GM03348 (cell line): ENCODE data around the gene MEGF6.

Experiments
- DNase-seq: peaks from one replicate; pipeline ENCODE4 v3.0.0; 2012; ENCODE audit warnings: low spot score

MEGF6 gene

DNA sequence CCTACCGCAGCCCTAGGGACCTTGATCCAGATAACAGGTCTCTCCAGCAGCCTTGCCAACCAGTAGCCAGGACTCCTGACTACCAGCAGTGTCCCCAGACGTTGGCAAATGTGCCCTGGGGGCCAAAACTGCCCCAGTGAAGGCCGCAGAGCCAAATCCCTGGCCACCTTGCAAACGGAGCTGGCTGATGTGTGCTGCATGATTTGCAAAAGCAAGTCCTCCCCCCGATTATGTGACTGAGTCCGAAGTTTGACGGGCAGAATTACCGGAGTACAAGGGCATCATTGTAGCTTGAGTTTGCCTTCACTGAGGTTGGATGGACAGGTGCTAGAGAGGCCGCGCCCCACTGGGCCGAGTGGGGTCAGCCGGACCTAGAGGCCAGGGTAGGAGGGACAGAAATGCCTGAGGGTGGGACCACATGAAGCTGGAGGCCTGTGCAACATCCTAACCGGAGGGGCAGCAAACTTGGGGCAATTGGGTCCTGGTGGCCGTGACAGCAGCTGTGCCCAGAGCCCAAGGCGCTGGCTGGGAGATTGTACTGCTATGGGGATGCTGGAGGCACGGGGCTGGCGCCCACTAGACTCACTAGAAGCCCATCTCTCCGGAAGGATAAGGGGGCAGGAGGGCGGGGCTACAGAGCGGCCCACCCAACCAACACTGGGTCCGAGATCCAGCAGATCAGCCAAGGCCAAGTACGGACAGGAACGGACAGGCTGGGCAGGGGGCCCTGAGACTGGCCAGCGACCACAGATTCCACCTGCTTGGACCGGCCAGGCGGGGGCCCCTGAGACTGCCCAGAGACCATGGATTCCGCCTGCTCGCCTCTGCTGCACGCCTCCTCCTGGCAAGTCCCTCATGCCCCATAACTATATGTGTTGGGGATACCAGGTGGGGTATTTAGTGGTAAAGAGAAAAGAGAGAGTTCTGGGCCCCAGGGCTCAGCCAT, 154.1 kb downstream of the MEGF6 start:
- DNase-seq: no peak

DNA sequence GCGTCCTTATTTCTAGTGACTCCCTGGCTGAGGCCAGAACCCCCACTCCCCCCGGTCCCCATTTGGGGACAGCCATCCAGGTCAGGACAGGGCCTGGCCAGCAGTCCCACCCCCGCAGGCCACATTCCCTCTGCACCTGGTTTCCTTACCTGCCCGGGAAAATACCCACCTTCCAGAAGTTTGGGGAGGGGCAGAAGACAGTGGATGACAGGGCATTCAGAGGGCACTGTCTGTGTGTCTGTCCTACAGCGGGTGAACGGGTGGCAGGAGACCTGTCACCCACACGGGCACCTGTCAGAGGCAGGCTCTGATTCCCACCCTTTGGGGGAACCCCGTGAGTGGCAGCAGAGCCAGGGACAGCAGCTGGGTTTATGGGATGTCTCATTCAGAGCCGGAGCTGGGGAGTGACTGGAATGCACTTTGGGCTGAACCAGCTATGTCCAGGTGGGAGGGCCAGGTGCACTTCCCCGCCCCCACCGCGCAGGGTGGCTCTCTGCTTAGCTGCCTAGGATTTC, 154.8 kb downstream of the MEGF6 start:
- no peak for DNase-seq

DNA sequence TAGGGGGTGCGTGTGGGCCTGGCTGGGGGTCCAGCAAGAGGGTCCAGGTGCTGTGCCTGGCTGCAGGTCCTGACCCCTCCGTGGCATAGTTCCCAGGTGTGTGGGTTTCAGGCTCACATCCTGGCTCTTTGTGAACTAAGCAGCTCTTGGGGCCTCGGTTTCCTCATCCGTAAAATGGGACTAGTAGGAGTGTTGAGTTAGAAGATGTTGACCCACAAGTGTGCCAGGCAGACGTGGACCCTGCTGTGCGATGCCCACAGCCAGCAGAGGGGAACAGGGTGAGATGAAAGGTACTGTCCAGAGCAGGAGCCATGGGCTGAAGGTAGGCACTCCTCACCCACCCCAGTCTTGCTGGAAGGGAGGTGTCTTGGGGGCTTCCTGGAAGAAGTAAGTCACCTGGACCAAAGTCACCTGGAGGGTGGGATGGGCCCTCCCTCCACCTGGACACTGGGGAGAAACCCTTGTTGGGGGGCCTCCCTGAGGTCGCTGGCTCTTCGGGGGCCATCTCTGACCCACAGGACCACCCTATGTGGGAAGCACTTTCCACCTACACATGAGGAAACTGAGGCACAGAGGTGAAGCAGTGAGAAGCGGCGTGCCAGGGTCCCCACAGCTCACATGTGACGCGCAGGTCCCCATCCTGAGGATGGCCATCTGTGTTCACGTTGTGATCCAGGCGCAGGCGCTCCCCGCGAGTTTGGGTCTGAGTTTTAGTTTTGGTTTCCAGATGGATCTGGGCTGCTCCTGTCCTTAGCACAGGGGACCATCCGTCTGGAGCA, 155.4 kb downstream of the MEGF6 start:
- DNase-seq: no peak

DNA sequence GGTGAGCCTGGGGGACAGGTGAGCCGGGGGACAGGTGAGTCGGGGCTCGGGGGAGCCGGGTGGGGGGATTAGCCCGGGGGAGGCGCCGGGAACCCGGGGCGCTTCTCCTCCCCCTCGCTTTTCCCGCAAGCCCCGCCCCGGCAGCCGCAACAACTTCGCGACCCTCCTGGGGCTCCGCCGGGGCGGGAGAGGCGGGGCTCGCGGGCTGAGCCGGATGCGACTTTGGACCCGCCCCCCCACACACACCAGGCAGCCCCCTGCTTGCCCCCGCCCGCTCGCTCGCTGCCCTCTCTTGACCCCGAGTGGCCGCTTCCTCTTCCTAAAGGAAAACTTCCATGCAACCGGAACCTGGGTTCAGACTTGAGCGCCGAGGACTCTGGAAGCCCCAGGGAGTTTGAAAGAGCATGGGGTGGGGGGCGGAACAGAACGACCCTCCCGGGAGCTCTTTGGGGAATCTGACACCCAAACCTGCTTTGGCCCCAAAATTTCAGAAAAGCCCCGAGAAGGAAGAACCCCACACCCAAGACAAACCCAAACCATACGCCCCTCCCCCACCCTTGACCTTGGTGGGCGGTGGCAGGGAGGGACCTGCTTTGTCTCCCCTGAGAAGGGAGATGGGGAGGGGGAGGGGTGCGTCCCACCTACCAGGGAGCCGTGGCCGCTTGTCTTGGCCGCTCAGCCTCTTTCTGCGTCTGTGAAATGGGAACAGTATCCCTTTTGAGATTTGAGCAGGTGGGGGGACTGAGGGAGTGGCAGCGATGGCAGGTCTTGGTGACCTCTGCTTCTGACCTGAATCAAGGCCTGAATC, 156.3 kb downstream of the MEGF6 start:
- no peak for DNase-seq

DNA sequence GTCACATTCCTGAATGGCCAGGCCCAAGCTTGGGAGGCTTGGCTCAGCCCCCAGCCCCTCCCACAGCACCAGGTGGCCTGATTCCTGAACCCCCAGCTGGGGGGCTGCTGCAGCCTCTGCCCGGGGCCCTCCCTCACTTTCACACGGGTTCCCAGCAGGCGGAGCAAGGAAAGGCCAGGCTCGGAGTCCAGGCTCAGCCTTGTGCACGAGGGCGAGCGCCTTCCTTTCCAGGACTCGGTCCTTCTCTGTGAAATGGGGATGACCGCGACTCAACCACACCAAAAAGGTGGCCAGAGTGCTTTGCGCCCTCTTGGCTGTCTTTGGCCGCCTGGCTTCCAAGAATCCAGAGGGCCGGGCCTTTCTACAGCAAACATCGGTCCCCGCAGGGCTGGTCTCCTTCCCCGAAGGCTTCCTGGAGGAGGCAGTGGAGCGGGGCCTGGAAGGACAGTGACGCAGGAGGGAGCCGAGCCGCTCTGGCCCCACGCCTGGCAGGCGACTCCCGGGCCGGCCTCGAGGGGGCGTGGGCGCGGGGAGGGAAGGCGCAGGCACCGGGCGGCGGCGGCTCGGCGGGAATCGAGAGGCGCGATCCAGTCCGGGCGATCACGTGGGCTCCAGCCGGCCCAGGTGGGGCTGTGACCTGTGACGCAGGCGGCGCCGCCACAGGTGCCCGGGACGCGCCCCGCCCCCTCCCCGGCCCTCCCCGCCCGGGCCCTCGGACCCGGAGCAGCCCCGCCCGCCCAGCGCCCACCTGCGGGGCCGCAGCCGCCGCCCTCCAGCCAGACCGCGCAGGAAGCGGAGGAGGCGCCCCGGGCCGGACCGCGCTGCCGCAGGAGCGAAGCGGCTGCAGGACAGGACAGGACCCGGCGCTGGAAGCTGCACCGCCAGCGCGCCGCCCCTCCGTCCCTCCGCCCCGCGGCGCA, 157.2 kb downstream of the MEGF6 start, which contains the start of gene ARHGEF16:
Gene ARHGEF16, plus strand, starts transcription at position 775 of the 920 bp plus-strand sequence. CDS start 8,420 bp downstream, outside the sequence.
- DNase-seq: peak; percentile 78

DNA sequence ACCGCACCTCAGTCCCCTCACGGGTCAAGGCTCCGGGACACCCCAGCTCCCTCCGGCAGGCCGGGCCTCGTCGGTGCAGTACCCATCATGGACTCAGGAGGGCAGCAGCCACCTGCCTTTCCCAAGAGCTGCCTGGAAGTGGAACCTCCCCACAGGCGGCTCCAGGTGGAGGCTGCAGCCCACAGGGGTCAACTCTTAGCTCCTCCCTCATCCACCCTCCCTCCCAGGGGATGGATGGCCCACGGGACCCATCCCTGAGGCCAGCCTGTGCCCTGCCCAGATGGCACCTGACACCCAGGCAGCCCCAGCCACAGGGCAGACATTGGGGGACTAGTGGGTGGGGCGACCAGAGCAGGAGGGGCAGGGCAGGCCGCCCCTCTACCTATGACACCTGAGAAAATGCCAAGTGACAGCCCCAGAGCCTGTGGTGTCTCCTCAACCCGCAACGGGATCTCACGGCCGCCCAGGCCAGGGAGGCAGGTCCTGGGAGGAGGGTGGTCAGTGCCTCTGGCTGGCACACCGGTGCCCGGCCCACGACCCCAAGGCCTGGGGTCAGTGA, 158.0 kb downstream of the MEGF6 start:
- DNase-seq: peak; percentile 94

DNA sequence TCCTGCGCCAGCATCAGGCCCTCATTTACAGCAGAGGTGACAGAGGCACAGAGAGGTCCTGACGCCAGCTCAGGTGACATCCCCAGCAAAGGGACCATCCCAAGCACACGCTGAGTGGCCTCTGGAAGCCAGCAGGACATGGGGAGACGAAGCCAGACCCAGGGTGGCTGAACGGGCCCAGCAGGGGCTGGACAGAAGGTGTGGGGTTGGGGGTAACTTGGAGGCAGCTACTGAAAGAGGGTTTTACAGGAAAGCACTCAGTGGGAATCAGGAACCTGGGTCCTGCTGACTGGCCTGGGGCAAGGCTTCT, 158.5 kb downstream of the MEGF6 start:
- no peak for DNase-seq

DNA sequence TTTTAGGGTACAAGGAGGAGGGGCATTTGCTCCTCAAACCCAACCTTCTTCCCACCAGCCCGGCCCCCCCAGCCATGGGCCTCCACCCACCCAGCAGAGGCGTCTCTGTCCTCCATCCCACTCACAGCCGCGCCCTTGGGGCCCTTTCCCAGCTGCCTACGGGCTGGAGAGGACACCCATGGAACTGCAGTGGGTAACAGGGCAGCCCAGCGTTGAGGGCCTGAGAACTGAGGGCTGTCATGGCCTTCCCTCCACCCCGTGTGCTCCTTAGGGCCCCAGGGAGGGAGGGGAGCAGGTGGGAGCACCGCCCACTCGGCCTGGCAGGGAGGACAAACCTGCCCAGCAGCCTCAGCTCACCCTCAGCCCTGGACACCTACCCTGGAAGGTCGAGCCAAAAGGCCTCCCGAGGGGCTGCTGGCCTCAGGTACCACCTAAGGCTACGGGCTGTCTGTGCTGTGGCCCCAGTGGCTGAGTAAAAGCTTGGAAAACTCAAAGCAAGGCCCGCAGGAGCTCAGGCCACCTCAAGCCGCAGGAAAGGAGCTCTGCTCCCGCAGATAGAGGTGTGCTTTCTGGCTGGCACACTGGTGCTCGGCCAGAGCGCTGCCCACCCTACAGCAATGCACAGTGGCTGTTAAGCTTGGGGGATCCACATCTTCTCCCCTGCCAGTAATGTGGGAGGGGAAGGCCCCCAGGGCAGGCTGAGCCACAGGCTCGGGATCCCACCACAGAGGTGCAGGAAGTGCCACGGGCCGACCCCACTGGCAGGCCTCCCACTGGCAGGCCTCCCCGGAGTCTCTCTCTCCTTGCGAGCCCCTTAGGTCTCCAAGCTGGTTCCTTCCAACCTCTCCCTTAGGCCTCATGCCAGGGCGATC, 159.1 kb downstream of the MEGF6 start:
- DNase-seq: no peak

DNA sequence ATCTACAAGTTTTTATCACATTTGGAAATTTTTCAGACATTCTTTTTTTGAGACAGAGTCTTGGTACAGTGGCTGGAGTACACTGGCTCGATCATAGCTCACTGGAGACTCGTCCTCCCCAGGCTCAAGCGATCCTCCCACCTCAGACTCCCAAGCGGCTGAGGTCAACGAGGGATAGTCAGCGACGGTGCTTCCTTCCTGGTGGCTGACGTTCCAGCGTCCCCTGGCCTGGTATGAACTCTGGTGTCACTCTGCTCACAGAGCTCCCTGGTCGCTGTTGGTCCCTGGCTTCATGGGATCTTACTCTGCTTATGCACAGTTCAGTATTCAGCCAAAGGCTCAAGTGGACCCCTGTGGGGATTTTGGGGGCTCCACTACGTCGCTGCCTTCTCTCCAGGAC, 160.3 kb downstream of the MEGF6 start:
- DNase-seq: no peak

DNA sequence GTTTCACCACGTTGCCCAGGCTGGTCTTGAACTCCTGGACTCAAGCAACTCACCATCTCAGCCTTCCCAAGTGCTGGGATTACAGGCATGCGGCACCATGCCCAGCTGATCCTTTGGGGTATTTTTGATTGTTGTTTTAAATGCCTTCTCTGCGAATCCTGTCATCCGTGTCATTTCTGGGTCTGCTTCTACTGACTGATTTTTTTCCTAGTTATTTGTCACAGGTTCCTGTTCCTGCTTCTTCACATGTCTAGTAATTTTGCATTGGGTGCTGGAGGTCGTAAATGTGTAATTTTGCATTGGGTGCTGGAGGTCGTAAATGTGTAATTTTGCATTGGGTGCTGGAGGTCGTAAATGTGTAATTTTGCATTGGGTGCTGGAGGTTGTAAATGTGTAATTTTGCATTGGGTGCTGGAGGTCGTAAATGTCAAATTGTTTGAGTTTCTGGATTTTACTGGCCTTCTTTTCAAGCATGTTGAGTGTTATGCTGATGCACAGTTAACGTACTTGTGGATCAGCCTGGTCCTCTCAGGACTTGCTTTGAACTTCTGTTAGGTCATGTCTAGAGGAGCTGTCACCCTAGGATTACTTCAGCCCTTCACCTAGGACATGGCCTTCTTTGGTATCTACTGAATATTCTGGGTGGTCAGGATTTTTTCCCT, 161.0 kb downstream of the MEGF6 start:
- DNase-seq: no peak

DNA sequence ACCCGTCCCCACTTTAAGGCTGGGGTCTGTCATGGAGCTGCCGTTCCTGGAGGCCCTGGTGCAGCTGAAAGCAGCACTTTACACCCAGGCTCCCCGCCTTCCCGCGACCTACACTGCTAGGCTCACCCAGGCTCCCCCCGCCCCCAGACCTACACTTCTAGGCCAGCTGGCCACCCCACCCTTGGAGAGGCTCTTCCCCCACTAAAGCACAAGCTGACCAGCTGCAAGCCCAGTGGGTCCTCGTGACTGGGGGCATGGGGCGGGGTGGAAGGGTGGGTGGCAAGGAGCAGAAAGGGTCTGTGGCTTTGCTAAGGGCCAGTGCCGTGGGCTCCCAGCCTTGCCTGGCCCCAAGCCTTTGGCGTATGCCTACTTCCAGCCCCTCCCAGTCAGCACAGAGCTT, 166.6 kb downstream of the MEGF6 start:
- no peak for DNase-seq

DNA sequence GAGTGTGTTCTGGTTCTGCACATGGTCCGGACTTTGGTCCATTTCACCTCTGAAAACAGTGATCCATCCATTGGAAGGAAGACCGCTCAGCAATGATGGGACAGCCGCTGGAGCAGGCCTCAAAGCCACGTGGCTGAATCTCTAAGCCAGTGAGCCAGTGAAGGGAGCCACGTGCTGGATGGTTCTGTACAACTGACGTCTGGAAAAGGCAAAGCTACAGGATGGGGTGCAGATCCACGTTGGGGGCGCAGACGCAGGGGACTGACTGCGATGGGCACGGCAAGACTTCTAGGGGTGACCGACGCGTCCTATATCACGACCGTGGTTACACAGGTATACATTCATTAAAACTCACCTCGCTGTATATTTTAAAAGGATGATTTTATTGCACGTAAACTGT, 167.0 kb downstream of the MEGF6 start:
- DNase-seq: no peak

DNA sequence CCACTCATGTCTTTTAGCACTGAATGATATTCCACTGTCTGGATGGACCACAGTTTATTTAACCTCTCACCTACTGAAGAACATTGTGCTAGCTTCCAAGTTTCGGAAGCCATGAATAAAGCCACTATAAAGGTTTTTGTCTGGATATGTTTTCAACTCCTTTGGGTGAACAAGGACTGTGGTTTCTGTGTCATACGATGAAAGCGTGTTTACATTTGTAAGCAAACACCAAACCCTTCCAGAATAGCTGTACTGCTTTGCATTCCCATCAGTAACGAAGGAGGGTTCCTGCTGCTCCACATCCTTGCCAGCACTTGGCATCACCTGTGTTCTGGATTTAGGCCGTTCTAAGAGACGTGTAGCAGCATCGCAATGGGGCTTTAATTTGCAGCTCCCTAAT, 167.5 kb downstream of the MEGF6 start:
- DNase-seq: no peak

DNA sequence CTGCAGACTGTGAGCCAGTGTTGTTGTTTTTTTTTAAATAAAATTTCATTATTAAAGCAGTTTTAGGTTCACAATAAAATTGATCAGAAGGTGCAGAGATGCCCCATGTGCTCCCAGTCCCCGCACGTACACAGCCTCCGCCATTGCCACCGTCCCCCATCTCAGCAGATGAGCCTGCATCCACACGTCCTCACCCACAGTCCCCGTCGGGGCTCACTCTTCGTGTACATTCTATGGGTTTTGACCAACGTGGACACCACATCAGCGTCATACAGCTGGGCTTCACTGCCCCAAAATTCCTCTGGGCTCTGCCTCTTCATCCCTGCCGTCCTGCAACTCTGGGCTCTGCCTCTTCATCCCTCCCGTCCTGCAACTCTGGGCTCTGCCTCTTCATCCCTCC, 168.4 kb downstream of the MEGF6 start:
- DNase-seq: no peak

DNA sequence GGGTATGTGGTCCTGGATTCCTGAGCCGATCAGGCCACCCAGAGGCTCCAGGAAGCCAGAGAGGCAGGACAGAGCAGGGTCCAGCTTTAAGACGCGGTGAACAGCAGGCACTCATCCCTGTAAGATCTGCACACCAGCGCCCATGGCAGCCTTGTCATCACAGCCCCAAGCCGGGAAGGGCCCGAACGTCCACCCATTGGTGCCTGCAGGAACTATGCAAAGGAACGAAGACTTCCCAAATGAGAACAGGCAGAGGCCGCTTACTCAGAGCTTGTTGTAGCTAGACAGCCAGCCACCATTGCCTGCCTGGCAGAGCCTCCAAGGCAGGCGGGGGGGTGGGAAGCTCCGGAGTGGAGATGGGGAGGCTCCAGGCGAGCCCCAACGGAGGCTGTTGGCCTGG, 169.0 kb downstream of the MEGF6 start:
- no peak for DNase-seq

DNA sequence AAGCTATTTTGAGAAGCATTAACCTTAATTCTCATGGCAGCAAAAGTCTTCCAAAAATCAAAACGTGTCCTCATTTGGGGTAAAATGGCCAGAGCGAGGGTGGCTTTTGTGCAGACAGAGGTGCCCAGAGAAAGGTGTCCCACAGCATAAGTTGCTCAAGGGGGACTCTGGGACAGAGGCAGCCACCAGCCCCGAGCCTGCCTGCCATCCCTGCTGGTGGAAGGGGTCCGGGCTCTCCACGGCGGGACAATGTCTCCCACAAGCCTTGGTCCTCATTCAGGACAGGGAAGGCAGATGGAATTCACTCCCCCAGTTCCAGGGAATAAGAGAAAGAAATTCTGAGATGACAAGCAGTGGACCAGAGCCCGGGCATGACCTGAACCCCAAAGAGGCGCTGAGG, 169.4 kb downstream of the MEGF6 start:
- no peak for DNase-seq

DNA sequence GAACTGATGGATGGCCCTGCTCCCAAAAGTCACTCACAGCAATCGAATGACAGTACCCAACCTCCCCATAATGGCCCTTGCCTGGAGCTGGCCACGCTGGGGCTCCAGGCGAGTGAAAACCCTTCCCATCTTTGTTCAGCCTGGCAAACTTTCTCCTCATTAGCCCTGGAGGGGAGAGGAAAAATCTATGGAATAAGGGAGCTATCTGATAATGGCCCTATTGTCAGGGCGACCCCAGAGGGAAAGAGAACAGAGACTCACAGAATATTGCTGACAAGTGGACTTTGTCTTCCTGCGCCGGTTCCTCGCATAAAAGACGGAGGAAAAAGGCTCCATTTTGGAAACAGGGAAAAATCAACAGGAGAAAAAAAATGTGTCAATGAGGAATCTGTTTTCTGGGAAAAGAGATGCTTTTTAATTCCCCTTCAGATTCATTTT, 169.9 kb downstream of the MEGF6 start:
- no peak for DNase-seq

DNA sequence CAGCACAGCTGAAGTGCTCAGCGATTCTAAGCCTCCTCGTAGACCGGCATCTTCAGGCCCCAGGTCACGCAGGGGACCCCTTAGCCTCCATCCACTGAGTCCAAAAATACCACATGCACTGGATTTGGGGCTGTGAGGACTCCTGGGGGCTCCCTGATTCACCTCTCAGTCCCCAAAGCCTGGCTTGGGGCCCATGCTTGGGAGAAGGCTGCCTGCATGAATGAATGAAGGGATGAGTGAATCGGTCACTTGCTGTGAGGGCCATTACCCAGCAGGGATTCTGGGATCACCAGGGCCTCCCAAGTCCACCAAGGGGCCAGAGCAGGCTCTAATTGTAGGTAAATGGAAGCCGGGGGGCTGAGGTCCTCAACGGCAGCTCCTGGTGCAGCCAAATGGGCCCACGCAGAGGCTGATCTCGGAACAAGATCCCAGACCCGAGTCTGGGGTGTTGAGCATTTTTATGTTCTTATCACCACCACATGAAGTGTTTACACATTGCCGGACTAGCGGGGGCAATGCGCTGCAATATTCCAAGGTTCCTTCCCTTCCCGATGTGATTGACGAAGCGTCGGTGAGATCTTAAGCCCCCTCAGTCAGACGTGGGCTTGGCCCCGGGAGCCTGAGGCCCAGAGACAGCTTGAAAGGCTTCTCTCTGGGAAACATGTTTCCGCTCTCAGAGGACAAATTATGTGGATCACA, 170.4 kb downstream of the MEGF6 start:
- DNase-seq: no peak

DNA sequence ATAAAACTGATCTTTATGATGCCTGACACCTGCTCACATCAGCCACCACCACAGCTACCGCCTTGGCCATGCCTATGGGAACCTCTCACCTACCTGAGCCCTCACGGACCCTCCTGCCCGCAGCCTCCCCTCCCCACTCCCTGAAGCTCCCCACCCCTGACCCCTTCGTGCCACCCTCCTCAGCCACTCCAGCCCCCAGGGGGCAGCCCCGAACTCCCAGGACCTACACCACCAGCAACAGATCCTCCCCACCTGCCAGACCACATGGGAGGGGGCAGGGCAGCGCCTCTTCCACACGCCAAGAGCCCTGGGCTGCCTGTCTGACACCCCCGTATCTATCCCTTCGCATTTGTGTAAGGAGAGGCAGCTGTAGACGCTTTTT, 171.0 kb downstream of the MEGF6 start:
- DNase-seq: no peak
